Caco-2 (cell line): Measurements from ENCODE around the gene DNAH8. TPM values are rescaled to one million over a fixed set of nuclear protein-coding genes. Genes with fewer than 3 reads are reported as not detected.

Experiments
- BruUV-seq: library from RNA; stranded (reverse); fragments of 400-500 nt; replicated peaks from 2 replicates; lab custom pipeline; 2021; lab: Mats Ljungman, UMichigan
- CTCF ChIA-PET: fragments of 300-600 bp; sonication (Branson Sonifier 250); formaldehyde crosslinking; loops from one replicate; lab custom pipeline; 2022; ENCODE audit warnings: antibody characterized with exemption; lab: Charles Lee
- POLR2A ChIA-PET: fragments of 300-600 bp; sonication (Branson Sonifier 250); formaldehyde crosslinking; loops from one replicate; lab custom pipeline; 2022; ENCODE audit warnings: antibody characterized with exemption; lab: Charles Lee
- DNase-seq, 2 experiments: peaks; one replicate each; pipeline versions ENCODE4 v3.0.0 to v3.0.0-alpha.2; 2020 to 2022
- H3K27me3 ChIP-seq: replicated peaks from 2 replicates; pipeline ENCODE4 v1.6.0; 2011; ENCODE audit warnings: low read length; ENCODE audit not compliant: control insufficient read depth, insufficient read depth
- H3K36me3 ChIP-seq: 2 replicates; pipeline ENCODE4 v1.5.1; 2011; ENCODE audit warnings: low read length; ENCODE audit not compliant: control insufficient read depth, insufficient read depth
- H3K4me1 ChIP-seq: fragments of 250-450 bp; sonication (Bioruptor Pico); 2 replicates; pipeline ENCODE4 v1.5.1; 2020; ENCODE audit warnings: mild to moderate bottlenecking
- H3K4me3 ChIP-seq: 2 replicates; pipeline ENCODE4 v1.5.1; 2011; ENCODE audit warnings: low read depth, mild to moderate bottlenecking, control low read depth, low read length
- H3K9me3 ChIP-seq: fragments of 250-450 bp; sonication (Bioruptor Pico); 2 replicates; pipeline ENCODE4 v1.5.1; 2020; ENCODE audit warnings: mild to moderate bottlenecking, moderate library complexity
- H3K27ac Mint-ChIP-seq: one replicate; pipeline ENCODE4 v1.8.0; 2022; ENCODE audit warnings: mixed read lengths; ENCODE audit not compliant: unreplicated experiment
- H3K27me3 Mint-ChIP-seq: one replicate; pipeline ENCODE4 v1.8.0; 2022; ENCODE audit warnings: mixed read lengths; ENCODE audit not compliant: insufficient read depth, unreplicated experiment
- H3K36me3 Mint-ChIP-seq: one replicate; pipeline ENCODE4 v1.8.0; 2022; ENCODE audit warnings: mild to moderate bottlenecking, mixed read lengths; ENCODE audit not compliant: insufficient read depth, unreplicated experiment
- H3K4me1 Mint-ChIP-seq: one replicate; pipeline ENCODE4 v1.8.0; 2022; ENCODE audit warnings: low read depth, mixed read lengths; ENCODE audit not compliant: unreplicated experiment
- H3K4me3 Mint-ChIP-seq: one replicate; pipeline ENCODE4 v1.8.0; 2022; ENCODE audit warnings: mild to moderate bottlenecking, moderate library complexity, mixed read lengths; ENCODE audit not compliant: unreplicated experiment
- H3K9me3 Mint-ChIP-seq: one replicate; pipeline ENCODE4 v1.8.0; 2022; ENCODE audit warnings: mixed read lengths; ENCODE audit not compliant: unreplicated experiment
- CTCF ChIP-seq, 2 experiments: fragments of 200-600 bp in 1 of 2; IDR thresholded peaks; 1 replicate in 1 of 2; 2 replicates in 1 of 2; pipeline versions ENCODE4 v1.5.1 to v1.8.0; 2011 to 2022; ENCODE audit warnings: antibody characterized with exemption in 1 of 2, control low read depth in 1 of 2, inconsistent platforms in 1 of 2, low read depth in 1 of 2, low read length in 1 of 2, mild to moderate bottlenecking in 1 of 2, moderate library complexity in 1 of 2; ENCODE audit not compliant: insufficient read depth in 1 of 2, severe bottlenecking in 1 of 2, unreplicated experiment in 1 of 2
- intact Hi-C: fragments of 100-400 bp; cut with micrococcal nuclease; formaldehyde crosslinking; loops from one replicate; pipeline ENCODE4 v1.10.0; 2022; ENCODE audit not compliant: unreplicated experiment
- total RNA-seq: library from RNA; stranded (reverse); gene quantifications from 2 replicates; pipeline ENCODE4 v1.2.3, GENCODE V29; 2022

DNAH8 gene
- total RNA-seq, 1 experiment from 2014 or later: not detected

- Mint-ChIP-seq H3K27ac (no peak overlapping the region), H3K36me3 (no peaks in the 10 kb centered on the region), H3K9me3 (no peaks in the 10 kb centered on the region), H3K4me3 (no peak overlapping the region), H3K27me3 (peaks cover 5% of the 10 kb centered on the region), H3K4me1 (no peaks in the 10 kb centered on the region)
- H3K4me1 ChIP-seq: no peaks in the 10 kb centered on the region
- intact Hi-C loops: no loop called here
- H3K27me3 ChIP-seq: no peaks in the 10 kb centered on the region
- H3K4me3 ChIP-seq: no peak overlapping the region
- ChIA-PET POLR2A (no interaction called here), CTCF (no interaction called here)
- no peaks in the 10 kb centered on the region for H3K9me3 ChIP-seq
- TF ChIP-seq CTCF (IDR thresholded peaks at IDR 0.05; ENCODE audit: insufficient read depth in 1 of 2, low read depth in 1 of 2, low read length in 1 of 2, severe bottlenecking in 1 of 2, unreplicated experiment in 1 of 2): no peak
- no peaks in the 10 kb centered on the region for H3K36me3 ChIP-seq
- DNase-seq: no peak
- BruUV-seq: no TSS peak
Observed at GRCh38 chr6:38837101-38837500, 122.0 kb downstream of the DNAH8 start.

- H3K4me3 ChIP-seq: no peak overlapping the region
- ChIA-PET CTCF (no interaction called here), POLR2A (no interaction called here)
- no peak for TF ChIP-seq CTCF (IDR thresholded peaks at IDR 0.05; ENCODE audit: insufficient read depth in 1 of 2, low read depth in 1 of 2, low read length in 1 of 2, severe bottlenecking in 1 of 2, unreplicated experiment in 1 of 2)
- H3K9me3 ChIP-seq: no peaks in the 10 kb centered on the region
- H3K4me1 ChIP-seq: no peaks in the 10 kb centered on the region
- H3K36me3 ChIP-seq: no peaks in the 10 kb centered on the region
- Mint-ChIP-seq H3K4me3 (no peak overlapping the region), H3K9me3 (no peaks in the 10 kb centered on the region), H3K36me3 (no peaks in the 10 kb centered on the region), H3K27me3 (no peaks in the 10 kb centered on the region), H3K27ac (no peak overlapping the region), H3K4me1 (no peaks in the 10 kb centered on the region)
- intact Hi-C loops: no loop called here
- no peaks in the 10 kb centered on the region for H3K27me3 ChIP-seq
- no TSS peak for BruUV-seq
- no peak for DNase-seq
Observed at GRCh38 chr6:38843798-38844197, 128.7 kb downstream of the DNAH8 start.

GRCh38 chr6:38845931-38846330 lies 130.8 kb downstream of the DNAH8 start:
- no TSS peak for BruUV-seq
- Mint-ChIP-seq H3K36me3 (no peaks in the 10 kb centered on the region), H3K4me3 (no peak overlapping the region), H3K9me3 (no peaks in the 10 kb centered on the region), H3K27me3 (no peaks in the 10 kb centered on the region), H3K27ac (no peak overlapping the region), H3K4me1 (no peaks in the 10 kb centered on the region)
- H3K4me1 ChIP-seq: no peaks in the 10 kb centered on the region
- no peaks in the 10 kb centered on the region for H3K36me3 ChIP-seq
- H3K9me3 ChIP-seq: no peaks in the 10 kb centered on the region
- H3K27me3 ChIP-seq: no peaks in the 10 kb centered on the region
- ChIA-PET CTCF (no interaction called here), POLR2A (no interaction called here)
- no peak for TF ChIP-seq CTCF (IDR thresholded peaks at IDR 0.05; ENCODE audit: insufficient read depth in 1 of 2, low read depth in 1 of 2, low read length in 1 of 2, severe bottlenecking in 1 of 2, unreplicated experiment in 1 of 2)
- no peak overlapping the region for H3K4me3 ChIP-seq
- intact Hi-C loops: no loop called here
- DNase-seq: no peak
